ENCODE data around the gene NTN4. TPM values are rescaled to one million over a fixed set of nuclear protein-coding genes. Genes with fewer than 3 reads are reported as not detected.
"Not testable (repeated sequence)": the region's sequence is repeated elsewhere in the genome, so short reads cannot be mapped to it uniquely, and the experiment has no call there.

Gene NTN4
- total and polyA plus RNA-seq, 4 donors = 3.2 to 30.5 (median 15.0) TPM

DNA sequence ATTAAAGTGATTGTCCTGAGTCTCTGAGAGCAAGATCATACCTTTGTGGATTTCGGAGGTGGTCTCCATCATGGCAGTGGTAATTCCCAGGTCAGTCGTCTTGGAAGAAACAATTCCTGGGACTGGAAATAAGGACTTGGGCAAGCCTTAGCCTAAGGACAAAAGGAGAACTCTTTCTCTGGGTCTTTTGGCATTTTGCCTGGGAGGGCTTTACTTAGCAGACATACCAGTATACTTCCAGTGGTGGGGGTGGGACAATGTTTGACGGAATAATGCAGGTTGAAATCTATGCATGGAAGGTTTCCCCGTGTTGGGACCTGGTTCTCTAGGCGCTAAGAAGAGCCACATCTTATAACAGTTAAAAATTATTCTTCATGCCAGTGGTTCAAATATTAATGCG is 168.8 kb downstream of the NTN4 start:
- TF ChIP-seq FOXA1 (IDR thresholded peaks at IDR 0.05) (no peak), GABPA (IDR thresholded peaks at IDR 0.05 in 1 of 2, conservative IDR thresholded peaks at IDR 0.05 in 1 of 2) (no peak), FOXA2 (IDR thresholded peaks at IDR 0.05) (no peak), HNF4A (conservative IDR thresholded peaks at IDR 0.05) (no peak), RAD21 (IDR thresholded peaks at IDR 0.05) (no peak), NR2F2 (IDR thresholded peaks at IDR 0.05) (no peak), YY1 (IDR thresholded peaks at IDR 0.05) (no peak)
- TF ChIP-seq, protein P1, sequence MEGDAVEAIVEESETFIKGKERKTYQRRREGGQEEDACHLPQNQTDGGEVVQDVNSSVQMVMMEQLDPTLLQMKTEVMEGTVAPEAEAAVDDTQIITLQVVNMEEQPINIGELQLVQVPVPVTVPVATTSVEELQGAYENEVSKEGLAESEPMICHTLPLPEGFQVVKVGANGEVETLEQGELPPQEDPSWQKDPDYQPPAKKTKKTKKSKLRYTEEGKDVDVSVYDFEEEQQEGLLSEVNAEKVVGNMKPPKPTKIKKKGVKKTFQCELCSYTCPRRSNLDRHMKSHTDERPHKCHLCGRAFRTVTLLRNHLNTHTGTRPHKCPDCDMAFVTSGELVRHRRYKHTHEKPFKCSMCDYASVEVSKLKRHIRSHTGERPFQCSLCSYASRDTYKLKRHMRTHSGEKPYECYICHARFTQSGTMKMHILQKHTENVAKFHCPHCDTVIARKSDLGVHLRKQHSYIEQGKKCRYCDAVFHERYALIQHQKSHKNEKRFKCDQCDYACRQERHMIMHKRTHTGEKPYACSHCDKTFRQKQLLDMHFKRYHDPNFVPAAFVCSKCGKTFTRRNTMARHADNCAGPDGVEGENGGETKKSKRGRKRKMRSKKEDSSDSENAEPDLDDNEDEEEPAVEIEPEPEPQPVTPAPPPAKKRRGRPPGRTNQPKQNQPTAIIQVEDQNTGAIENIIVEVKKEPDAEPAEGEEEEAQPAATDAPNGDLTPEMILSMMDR (IDR thresholded peaks at IDR 0.05; ENCODE audit: low read depth, low read length, missing input control) = no peak
- TF ChIP-seq, protein P2, sequence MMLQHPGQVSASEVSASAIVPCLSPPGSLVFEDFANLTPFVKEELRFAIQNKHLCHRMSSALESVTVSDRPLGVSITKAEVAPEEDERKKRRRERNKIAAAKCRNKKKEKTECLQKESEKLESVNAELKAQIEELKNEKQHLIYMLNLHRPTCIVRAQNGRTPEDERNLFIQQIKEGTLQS (IDR thresholded peaks at IDR 0.05) = no peak
- TF ChIP-seq, protein P3, sequence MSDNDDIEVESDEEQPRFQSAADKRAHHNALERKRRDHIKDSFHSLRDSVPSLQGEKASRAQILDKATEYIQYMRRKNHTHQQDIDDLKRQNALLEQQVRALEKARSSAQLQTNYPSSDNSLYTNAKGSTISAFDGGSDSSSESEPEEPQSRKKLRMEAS (IDR thresholded peaks at IDR 0.05) = no peak
- no peak for DNase-seq (ENCODE audit: low spot score)
- no peaks in the 10 kb centered on the region for H3K27me3 ChIP-seq (ENCODE audit: control insufficient read depth in 4 of 4, insufficient read depth in 4 of 4, low read length in 3 of 4)
- WGBS = 93% methylated on average over 6 of the region's 6 CpGs
- H3K4me1 ChIP-seq (ENCODE audit: control insufficient read depth in 4 of 4, insufficient read depth in 4 of 4, low read length in 3 of 4) = peaks cover 3 to 21% (median 12%) of the 10 kb centered on the region in 4 donors
- no peaks in the 10 kb centered on the region for H3K9me3 ChIP-seq (ENCODE audit: control insufficient read depth in 4 of 4, low read length in 3 of 4)
- no peak overlapping the region for H3K27ac ChIP-seq (ENCODE audit: low read depth in 1 of 2, low read length in 2 of 2)
- H3K4me3 ChIP-seq (ENCODE audit: low read depth in 1 of 3, low read length in 3 of 3) = no peak overlapping the region
- no peaks in the 10 kb centered on the region for H3K36me3 ChIP-seq (ENCODE audit: control insufficient read depth in 4 of 4, insufficient read depth in 3 of 4, low read depth in 1 of 4, low read length in 3 of 4)
- no peak overlapping the region for H3K9ac ChIP-seq (ENCODE audit: low read depth in 1 of 2, low read length in 2 of 2)

DNA sequence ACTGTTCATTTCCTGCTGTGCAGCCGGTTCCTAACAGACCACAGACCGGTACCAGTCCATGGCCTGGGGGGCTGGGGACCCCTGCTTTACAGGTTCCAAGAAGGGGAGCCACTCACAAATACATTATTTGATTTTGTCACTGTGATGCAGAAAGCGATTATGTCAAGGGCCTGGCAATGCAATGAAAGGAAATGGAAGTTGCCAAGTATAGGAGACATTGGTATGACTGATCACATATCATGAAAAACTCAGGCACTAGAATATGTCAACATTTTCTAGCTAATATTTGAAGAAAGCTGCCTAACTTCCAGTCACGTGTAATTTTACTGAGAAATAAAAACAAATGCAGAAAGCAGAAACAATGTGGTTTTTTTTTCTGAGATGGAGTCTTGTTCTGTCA is 170.4 kb downstream of the NTN4 start:
- Histone ChIP-seq H3K9ac (ENCODE audit: low read depth in 1 of 2, low read length in 2 of 2) (no peak overlapping the region), H3K4me3 (ENCODE audit: low read depth in 1 of 3, low read length in 3 of 3) (no peak overlapping the region), H3K36me3 (ENCODE audit: control insufficient read depth in 4 of 4, insufficient read depth in 3 of 4, low read depth in 1 of 4, low read length in 3 of 4) (no peaks in the 10 kb centered on the region), H3K27me3 (ENCODE audit: control insufficient read depth in 4 of 4, insufficient read depth in 4 of 4, low read length in 3 of 4) (no peaks in the 10 kb centered on the region), H3K4me1 (ENCODE audit: control insufficient read depth in 4 of 4, insufficient read depth in 4 of 4, low read length in 3 of 4) (peaks cover 3 to 14% (median 7%) of the 10 kb centered on the region in 4 donors), H3K27ac (ENCODE audit: low read depth in 1 of 2, low read length in 2 of 2) (no peak overlapping the region), H3K9me3 (ENCODE audit: control insufficient read depth in 4 of 4, low read length in 3 of 4) (no peaks in the 10 kb centered on the region)
- 80% methylated on average over 4 of the region's 4 CpGs for WGBS
- no peak for DNase-seq (ENCODE audit: low spot score)
- TF ChIP-seq EGR1 (IDR thresholded peaks at IDR 0.05; ENCODE audit: low read depth in 2 of 2) (no peak), HNF4A (conservative IDR thresholded peaks at IDR 0.05) (no peak), RXRA (IDR thresholded peaks at IDR 0.05) (no peak), JUND (IDR thresholded peaks at IDR 0.05) (no peak), NR2F2 (IDR thresholded peaks at IDR 0.05) (no peak), GABPA (IDR thresholded peaks at IDR 0.05 in 1 of 2, conservative IDR thresholded peaks at IDR 0.05 in 1 of 2) (no peak)
- TF ChIP-seq, protein P3 (IDR thresholded peaks at IDR 0.05) = no peak

DNA sequence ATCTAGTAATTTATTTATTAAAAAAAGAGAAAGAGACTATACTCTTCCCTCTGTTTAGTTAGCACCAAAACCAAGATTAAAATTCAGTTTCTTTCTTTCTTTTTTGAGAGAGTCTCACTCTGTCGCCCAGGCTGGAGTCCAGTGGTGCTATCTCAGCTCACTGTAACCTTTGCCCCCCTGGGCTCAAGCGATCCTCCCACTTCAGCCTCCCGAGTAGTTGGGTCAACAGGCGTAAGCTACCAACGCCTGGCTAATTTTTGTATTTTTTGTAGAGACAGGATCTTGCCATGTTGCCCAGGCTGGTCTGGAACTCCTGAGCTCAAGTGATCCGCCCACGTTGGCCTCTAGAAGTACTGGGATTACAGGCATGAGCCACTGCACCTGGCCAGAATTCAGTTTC is 174.1 kb downstream of the NTN4 start:
- not testable (repeated sequence) for H3K36me3 ChIP-seq (ENCODE audit: control insufficient read depth in 4 of 4, insufficient read depth in 3 of 4, low read depth in 1 of 4, low read length in 3 of 4); H3K9me3 ChIP-seq (ENCODE audit: control insufficient read depth in 4 of 4, low read length in 3 of 4); H3K4me1 ChIP-seq (ENCODE audit: control insufficient read depth in 4 of 4, insufficient read depth in 4 of 4, low read length in 3 of 4); H3K9ac ChIP-seq (ENCODE audit: low read depth in 1 of 2, low read length in 2 of 2); H3K4me3 ChIP-seq (ENCODE audit: low read depth in 1 of 3, low read length in 3 of 3); H3K27ac ChIP-seq (ENCODE audit: low read depth in 1 of 2, low read length in 2 of 2); DNase-seq (ENCODE audit: low spot score); H3K27me3 ChIP-seq (ENCODE audit: control insufficient read depth in 4 of 4, insufficient read depth in 4 of 4, low read length in 3 of 4)
- WGBS = 77% methylated on average over 7 of the region's 7 CpGs

Data from liver (tissue), 9 donors.